Right lobe of liver (tissue), 6 donors: Measurements from ENCODE around the gene SLAIN2. TPM values are rescaled to one million over a fixed set of nuclear protein-coding genes. Genes with fewer than 3 reads are reported as not detected.

ENCODE experiments used
- ATAC-seq, 4 donors: fragments of 200-7000 bp; cut with Tn5 transposase; one replicate each; pipeline ENCODE4 v1.9.1; 2020; ENCODE audit warnings: mild to moderate bottlenecking in 4 of 4, moderate library complexity in 4 of 4
- DNase-seq, 3 donors: peaks; one replicate each; pipeline ENCODE4 v3.0.0-alpha.2; 2020
- H3K27ac ChIP-seq, 3 donors: fragments of 200-600 bp; one replicate each; pipeline ENCODE4 v1.8.0; 2022
- H3K27me3 ChIP-seq, 2 donors: fragments of 200-600 bp; one replicate each; pipeline ENCODE4 v1.8.0; 2022
- H3K36me3 ChIP-seq, 4 donors: fragments of 200-600 bp; sonication (generic) in 1 of 4; one replicate each; pipeline versions ENCODE4 v1.5.1 to v1.8.0; 2017 to 2022; ENCODE audit warnings: control low read depth in 1 of 4
- H3K4me1 ChIP-seq, 4 donors: fragments of 200-600 bp; sonication (generic) in 1 of 4; one replicate each; pipeline versions ENCODE4 v1.5.1 to v1.8.0; 2017 to 2022; ENCODE audit warnings: control low read depth in 1 of 4
- H3K4me3 ChIP-seq, 3 donors: fragments of 200-600 bp; one replicate each; pipeline ENCODE4 v1.8.0; 2022
- H3K9me3 ChIP-seq, 4 donors: fragments of 200-600 bp; sonication (generic) in 1 of 4; one replicate each; pipeline versions ENCODE4 v1.5.1 to v1.8.0; 2017 to 2022; ENCODE audit warnings: control low read depth in 1 of 4
- POLR2A ChIP-seq: fragments of 450-650 bp; IDR thresholded peaks from one replicate; pipeline ENCODE4 v1.6.1; 2017; ENCODE audit warnings: antibody characterized with exemption, mild to moderate bottlenecking
- WGBS: methylation state at CpG from one replicate; pipeline ENCODE4 v1.1.6; 2018; ENCODE audit warnings: low coverage, low lambda C conversion rate; ENCODE audit not compliant: insufficient coverage; ENCODE audit errors: missing lambda C conversion rate; 5-methylcytosine and 5-hydroxymethylcytosine counted together
- intact Hi-C, 2 donors: fragments of 100-400 bp; cut with DNase I; formaldehyde crosslinking; loops; one replicate each; pipeline versions ENCODE4 v1.11.2 to v1.14.1; 2022
- total RNA-seq, 6 experiments: library from RNA; depleted of rRNA in 2 of 6; stranded (reverse); fragments of >200 nt in 2 of 6; fragmentation: NEBNext Ultra II Directional in 3 of 6; extraction: Animal tissue kit (Norgen Biotek cat#: 25700) in 3 of 6; gene quantifications; one replicate each; pipeline versions ENCODE4 v1.1.0 to v1.2.4, GENCODE V29; 2016 to 2023
- TF ChIP-seq, protein P1 (sequence below), 4 donors: fragments of 200-600 bp in 3 of 4; fragments of 450-650 bp in 1 of 4; IDR thresholded peaks; one replicate each; pipeline versions ENCODE4 v1.5.1 to v1.8.0; 2016 to 2022; ENCODE audit warnings: antibody characterized with exemption in 4 of 4, mild to moderate bottlenecking in 2 of 4
- donor health status: DM: no; HTN: yes; CAD: no.
- donor health status: DM: no; HTN: no; CAD: no.
- donor health status: DM: no; HTN: no; CAD: no.
- donor health status: DM: no; HTN: yes; CAD: no.
- donor health status: DM: no; HTN: yes; CAD: no.

Gene SLAIN2
- total RNA-seq, 6 experiments from 2014 or later = 36.4 to 80.6 (median 45.1) TPM

GRCh38 chr4:48350871-48351270 is 9.5 kb downstream of the SLAIN2 start:
- intact Hi-C loops = no loop called here
- H3K9me3 ChIP-seq = no peaks in the 10 kb centered on the region
- H3K4me1 ChIP-seq = peaks cover 0 to 13% (median 0%) of the 10 kb centered on the region in 4 donors
- no peak for ATAC-seq
- no peaks in the 10 kb centered on the region for H3K36me3 ChIP-seq
- TF ChIP-seq, protein P1, sequence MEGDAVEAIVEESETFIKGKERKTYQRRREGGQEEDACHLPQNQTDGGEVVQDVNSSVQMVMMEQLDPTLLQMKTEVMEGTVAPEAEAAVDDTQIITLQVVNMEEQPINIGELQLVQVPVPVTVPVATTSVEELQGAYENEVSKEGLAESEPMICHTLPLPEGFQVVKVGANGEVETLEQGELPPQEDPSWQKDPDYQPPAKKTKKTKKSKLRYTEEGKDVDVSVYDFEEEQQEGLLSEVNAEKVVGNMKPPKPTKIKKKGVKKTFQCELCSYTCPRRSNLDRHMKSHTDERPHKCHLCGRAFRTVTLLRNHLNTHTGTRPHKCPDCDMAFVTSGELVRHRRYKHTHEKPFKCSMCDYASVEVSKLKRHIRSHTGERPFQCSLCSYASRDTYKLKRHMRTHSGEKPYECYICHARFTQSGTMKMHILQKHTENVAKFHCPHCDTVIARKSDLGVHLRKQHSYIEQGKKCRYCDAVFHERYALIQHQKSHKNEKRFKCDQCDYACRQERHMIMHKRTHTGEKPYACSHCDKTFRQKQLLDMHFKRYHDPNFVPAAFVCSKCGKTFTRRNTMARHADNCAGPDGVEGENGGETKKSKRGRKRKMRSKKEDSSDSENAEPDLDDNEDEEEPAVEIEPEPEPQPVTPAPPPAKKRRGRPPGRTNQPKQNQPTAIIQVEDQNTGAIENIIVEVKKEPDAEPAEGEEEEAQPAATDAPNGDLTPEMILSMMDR (IDR thresholded peaks at IDR 0.05) = no peak
- no peak for TF ChIP-seq POLR2A
- no peaks in the 10 kb centered on the region for H3K27me3 ChIP-seq
- no peak overlapping the region for H3K27ac ChIP-seq
- H3K4me3 ChIP-seq = no peak overlapping the region
- no peak for DNase-seq
- 93% methylated on average over 1 of the region's 1 CpG for WGBS

DNA sequence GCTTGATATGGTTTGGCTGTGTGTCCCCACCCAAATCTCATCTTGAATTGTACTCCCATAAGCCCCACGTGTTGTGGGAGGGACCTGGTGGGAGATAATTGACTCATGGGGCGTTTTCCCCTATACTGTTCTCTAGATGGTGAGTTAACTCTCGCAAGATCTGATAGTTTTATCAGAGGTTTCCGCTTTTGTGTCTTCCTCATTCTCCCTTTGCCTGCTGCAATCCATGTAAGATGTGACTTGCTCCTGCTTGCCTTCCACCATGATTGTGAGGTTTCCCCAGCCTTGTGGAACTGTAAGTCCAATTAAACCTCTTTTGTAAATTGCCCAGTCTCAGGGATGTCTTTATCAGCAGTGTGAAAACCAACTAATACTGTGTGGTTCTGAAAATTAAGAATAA is 11.5 kb downstream of the SLAIN2 start:
- Histone ChIP-seq H3K9me3 (no peaks in the 10 kb centered on the region), H3K36me3 (no peaks in the 10 kb centered on the region), H3K4me3 (no peak overlapping the region), H3K4me1 (peaks cover 0 to 6% (median 0%) of the 10 kb centered on the region in 4 donors), H3K27me3 (no peaks in the 10 kb centered on the region), H3K27ac (no peak overlapping the region)
- DNase-seq = no peak
- WGBS = 95% methylated on average over 4 of the region's 4 CpGs
- TF ChIP-seq, protein P1 (IDR thresholded peaks at IDR 0.05) = no peak
- no peak for TF ChIP-seq POLR2A
- ATAC-seq = no peak
- intact Hi-C loops = no loop called here

DNA sequence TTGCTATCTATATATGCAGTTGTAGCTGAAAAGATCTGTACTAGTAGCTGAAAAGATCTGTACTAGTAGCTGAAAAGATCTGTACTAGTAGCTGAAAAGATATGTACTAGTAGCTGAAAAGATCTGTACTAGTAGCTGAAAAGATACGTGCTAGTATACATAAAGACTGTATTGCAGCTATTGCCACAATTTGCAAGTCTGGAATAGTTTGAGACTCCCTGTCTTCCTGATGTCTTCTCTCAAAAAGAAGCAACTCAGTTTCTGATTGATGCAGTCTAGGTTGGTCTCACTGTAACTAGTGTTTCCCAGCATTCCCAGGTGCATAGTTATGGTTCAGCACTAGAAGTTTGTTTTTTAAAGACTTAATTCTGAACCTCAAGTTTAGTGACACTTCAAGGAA is 15.0 kb downstream of the SLAIN2 start:
- intact Hi-C loops = no loop called here
- 90% methylated on average over 1 of the region's 1 CpG for WGBS
- Histone ChIP-seq H3K27me3 (no peaks in the 10 kb centered on the region), H3K4me3 (no peak overlapping the region), H3K36me3 (no peaks in the 10 kb centered on the region), H3K4me1 (peaks cover 0 to 9% (median 0%) of the 10 kb centered on the region in 4 donors), H3K9me3 (no peaks in the 10 kb centered on the region), H3K27ac (no peak overlapping the region)
- TF ChIP-seq POLR2A = no peak
- TF ChIP-seq, protein P1 (IDR thresholded peaks at IDR 0.05) = no peak
- DNase-seq = no peak
- no peak for ATAC-seq

DNA sequence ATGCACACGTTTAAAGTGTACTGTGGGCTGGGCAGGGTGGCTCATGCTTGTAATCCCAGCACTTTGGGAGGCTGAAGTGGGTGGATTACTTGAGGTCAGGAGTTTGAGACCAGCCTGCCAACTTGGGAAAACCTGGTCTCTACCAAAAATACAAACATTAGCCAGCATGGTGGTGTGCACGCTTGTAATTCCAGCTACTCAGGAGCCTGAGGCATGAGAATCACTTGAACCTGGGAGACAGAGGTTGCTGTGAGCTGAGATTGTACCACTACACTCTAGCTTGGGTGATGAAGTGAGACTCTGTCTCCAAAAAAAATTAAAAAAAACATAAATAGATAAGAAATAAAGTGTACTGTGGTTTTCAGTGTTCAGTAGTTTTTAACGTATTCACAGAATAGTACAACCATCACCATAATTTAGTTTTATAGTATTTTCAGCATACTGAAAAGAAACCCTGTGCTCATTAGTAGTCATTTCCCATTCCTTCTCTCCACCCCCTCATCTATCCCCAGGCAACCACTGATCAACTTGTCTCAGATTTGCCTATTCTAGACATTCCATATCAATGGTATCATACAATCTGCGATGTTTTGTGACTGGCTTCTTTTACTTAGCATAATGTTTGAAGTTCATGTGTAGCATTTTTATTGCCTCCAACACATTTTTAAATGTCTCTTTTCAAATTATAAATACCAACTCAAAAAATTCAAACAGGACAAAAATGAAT is 19.1 kb downstream of the SLAIN2 start:
- intact Hi-C loops = no loop called here
- ATAC-seq (no peak), DNase-seq (no peak)
- TF ChIP-seq, protein P1 (IDR thresholded peaks at IDR 0.05) = no peak
- TF ChIP-seq POLR2A = no peak
- WGBS = 80% methylated on average over 3 of the region's 4 CpGs
- H3K36me3 ChIP-seq = no peaks in the 10 kb centered on the region
- H3K4me1 ChIP-seq = peaks cover 0 to 9% (median 0%) of the 10 kb centered on the region in 4 donors
- no peak overlapping the region for H3K4me3 ChIP-seq
- H3K27me3 ChIP-seq = no peaks in the 10 kb centered on the region
- no peak overlapping the region for H3K27ac ChIP-seq
- no peaks in the 10 kb centered on the region for H3K9me3 ChIP-seq
